ENCODE measurements around the gene DRC7.
"Not testable (repeated sequence)": the region's sequence is repeated elsewhere in the genome, so short reads cannot be mapped to it uniquely, and the experiment has no call there.

The DRC7 gene

GRCh38 chr16:57694231-57694724 is 328 bp upstream of the DRC7 start:
- DNase-seq (ENCODE audit: low read depth), result no peak

- DNase-seq (ENCODE audit: low read depth), result no peak
Observed at GRCh38 chr16:57695680-57696069, 1.1 kb downstream of the DRC7 start.

GRCh38 chr16:57696240-57696639 is 1.6 kb downstream of the DRC7 start:
- no peak for DNase-seq (ENCODE audit: low read depth)

GRCh38 chr16:57697896-57698537 is 3.4 kb downstream of the DRC7 start:
- DNase-seq (ENCODE audit: low read depth), result no peak

GRCh38 chr16:57698812-57699405 is 4.3 kb downstream of the DRC7 start:
- DNase-seq (ENCODE audit: low read depth), result no peak

- no peak for DNase-seq (ENCODE audit: low read depth)
Observed at GRCh38 chr16:57699481-57699880, 4.9 kb downstream of the DRC7 start.

GRCh38 chr16:57699899-57700298 is 5.3 kb downstream of the DRC7 start:
- DNase-seq (ENCODE audit: low read depth), result no peak

GRCh38 chr16:57700781-57701551 is 6.4 kb downstream of the DRC7 start:
- no peak for DNase-seq (ENCODE audit: low read depth)

- no peak for DNase-seq (ENCODE audit: low read depth)
Observed at GRCh38 chr16:57701759-57702371, 7.3 kb downstream of the DRC7 start.

GRCh38 chr16:57703416-57704010 is 8.9 kb downstream of the DRC7 start:
- DNase-seq (ENCODE audit: low read depth), result no peak

GRCh38 chr16:57704011-57704904 is 9.7 kb downstream of the DRC7 start:
- no peak for DNase-seq (ENCODE audit: low read depth)

- no peak for DNase-seq (ENCODE audit: low read depth)
Observed at GRCh38 chr16:57704905-57705852, 10.6 kb downstream of the DRC7 start.

GRCh38 chr16:57706717-57707116 is 12.1 kb downstream of the DRC7 start:
- no peak for DNase-seq (ENCODE audit: low read depth)

GRCh38 chr16:57707331-57707730 is 12.7 kb downstream of the DRC7 start:
- no peak for DNase-seq (ENCODE audit: low read depth)

GRCh38 chr16:57708168-57708567 is 13.6 kb downstream of the DRC7 start:
- DNase-seq (ENCODE audit: low read depth), result no peak

- no peak for DNase-seq (ENCODE audit: low read depth)
Observed at GRCh38 chr16:57709663-57710062, 15.1 kb downstream of the DRC7 start.

GRCh38 chr16:57711346-57711745 is 16.7 kb downstream of the DRC7 start:
- DNase-seq (ENCODE audit: low read depth), result no peak

GRCh38 chr16:57711993-57712392 is 17.4 kb downstream of the DRC7 start:
- DNase-seq (ENCODE audit: low read depth), result no peak

GRCh38 chr16:57712569-57712968 is 18.0 kb downstream of the DRC7 start:
- not testable (repeated sequence) for DNase-seq (ENCODE audit: low read depth)

GRCh38 chr16:57713596-57713995 is 19.0 kb downstream of the DRC7 start:
- no peak for DNase-seq (ENCODE audit: low read depth)

Data from activated T-cell treated with anti-CD3 and anti-CD28 coated beads for 24 hours (primary cell).